ENCODE measurements around the gene MERTK.

GRCh38 chr2:112048236-112048592 lies 149.8 kb downstream of the MERTK start:
- no peak for TF ChIP-seq CTCF (IDR thresholded peaks at IDR 0.05; ENCODE audit: poor library complexity)
- no peak for TF ChIP-seq EZH2phosphoT487 (IDR thresholded peaks at IDR 0.05; ENCODE audit: low read depth, severe bottlenecking, unreplicated experiment)
- TF ChIP-seq EZH2 (IDR thresholded peaks at IDR 0.05; ENCODE audit: borderline replicate concordance) = no peak

Measured in hepatocyte (in vitro differentiated cells).